ENCODE data around the gene PLPP4. TPM values are rescaled to one million over a fixed set of nuclear protein-coding genes. Genes with fewer than 3 reads are reported as not detected.

Gene PLPP4
- total and polyA plus RNA-seq, 2 of the 13 experiments (the other 11 are each of a cell fraction or from before 2014, with no cell fraction given) = not detected

- FAIRE-seq = no peak
- no peak for ATAC-seq
Observed at GRCh38 chr10:120634659-120635058, 177.6 kb downstream of the PLPP4 start.

More at GRCh38 chr10:120634659-120635058, 177.6 kb downstream of the PLPP4 start:
- in situ Hi-C loops (cut with HindIII; ENCODE audit: extremely low pct_ligation_motif_present, low pct_unique_long_range_greater_than_20kb) (no loop called here), intact Hi-C loops (cut with micrococcal nuclease; ENCODE audit: unreplicated experiment) (no loop called here)
- BruUV-seq (replicated peaks) = no TSS peak
- H2AFZ ChIP-seq (ENCODE audit: low read length) = no peak overlapping the region
- H3K4me3 ChIP-seq (replicated peaks in 1 of 3; ENCODE audit: insufficient read depth in 1 of 3, low read depth in 2 of 3, low read length in 3 of 3) = no peak overlapping the region
- DNase-seq (ENCODE audit: low spot score) = no peak
- H3K4me1 ChIP-seq (ENCODE audit: insufficient read depth, low read length) = no peaks in the 10 kb centered on the region
- no peaks in the 10 kb centered on the region for H3K79me2 ChIP-seq (ENCODE audit: insufficient read depth, low read length)
- no peaks in the 10 kb centered on the region for H3K9me3 ChIP-seq (ENCODE audit: low read length)
- no peak overlapping the region for H3K9ac ChIP-seq (ENCODE audit: insufficient read depth, low read depth, low read length)
- ChIA-PET POLR2A (no interaction called here), CTCF (ENCODE audit: low intra/inter-chr PET ratio, low total read pairs) (no interaction called here)
- no peak overlapping the region for H3K27ac ChIP-seq (ENCODE audit: extremely low read length, insufficient read depth, low read length)
- H4K20me1 ChIP-seq (ENCODE audit: insufficient read depth, low read length) = no peaks in the 10 kb centered on the region
- WGBS (ENCODE audit: low lambda C conversion rate) = 57% methylated on average over 12 of the region's 12 CpGs
- no peaks in the 10 kb centered on the region for H3K27me3 ChIP-seq (ENCODE audit: control insufficient read depth in 1 of 2, insufficient read depth in 2 of 2, low read length in 2 of 2)
- TF ChIP-seq ZNF737 (CRISPR knock-in tag; IDR thresholded peaks at IDR 0.05; ENCODE audit: borderline replicate concordance) = no peak
- TF ChIP-seq ZNF326 (CRISPR knock-in tag; IDR thresholded peaks at IDR 0.05; ENCODE audit: borderline replicate concordance) = no peak
- no peak for TF ChIP-seq KLF6 (CRISPR knock-in tag; IDR thresholded peaks at IDR 0.05)
- no peak for TF ChIP-seq CHCHD3 (CRISPR knock-in tag; IDR thresholded peaks at IDR 0.05)
- no peak for TF ChIP-seq ZNF790 (CRISPR knock-in tag; IDR thresholded peaks at IDR 0.05; ENCODE audit: borderline replicate concordance)
- TF ChIP-seq, protein P1, sequence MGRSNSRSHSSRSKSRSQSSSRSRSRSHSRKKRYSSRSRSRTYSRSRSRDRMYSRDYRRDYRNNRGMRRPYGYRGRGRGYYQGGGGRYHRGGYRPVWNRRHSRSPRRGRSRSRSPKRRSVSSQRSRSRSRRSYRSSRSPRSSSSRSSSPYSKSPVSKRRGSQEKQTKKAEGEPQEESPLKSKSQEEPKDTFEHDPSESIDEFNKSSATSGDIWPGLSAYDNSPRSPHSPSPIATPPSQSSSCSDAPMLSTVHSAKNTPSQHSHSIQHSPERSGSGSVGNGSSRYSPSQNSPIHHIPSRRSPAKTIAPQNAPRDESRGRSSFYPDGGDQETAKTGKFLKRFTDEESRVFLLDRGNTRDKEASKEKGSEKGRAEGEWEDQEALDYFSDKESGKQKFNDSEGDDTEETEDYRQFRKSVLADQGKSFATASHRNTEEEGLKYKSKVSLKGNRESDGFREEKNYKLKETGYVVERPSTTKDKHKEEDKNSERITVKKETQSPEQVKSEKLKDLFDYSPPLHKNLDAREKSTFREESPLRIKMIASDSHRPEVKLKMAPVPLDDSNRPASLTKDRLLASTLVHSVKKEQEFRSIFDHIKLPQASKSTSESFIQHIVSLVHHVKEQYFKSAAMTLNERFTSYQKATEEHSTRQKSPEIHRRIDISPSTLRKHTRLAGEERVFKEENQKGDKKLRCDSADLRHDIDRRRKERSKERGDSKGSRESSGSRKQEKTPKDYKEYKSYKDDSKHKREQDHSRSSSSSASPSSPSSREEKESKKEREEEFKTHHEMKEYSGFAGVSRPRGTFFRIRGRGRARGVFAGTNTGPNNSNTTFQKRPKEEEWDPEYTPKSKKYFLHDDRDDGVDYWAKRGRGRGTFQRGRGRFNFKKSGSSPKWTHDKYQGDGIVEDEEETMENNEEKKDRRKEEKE (IDR thresholded peaks at IDR 0.05) = no peak
- TF ChIP-seq ZNF292 (CRISPR knock-in tag; IDR thresholded peaks at IDR 0.05; ENCODE audit: borderline replicate concordance, low read depth) = no peak
- no peak for TF ChIP-seq ARID4A (CRISPR knock-in tag; IDR thresholded peaks at IDR 0.05; ENCODE audit: borderline replicate concordance)
- TF ChIP-seq RELA (CRISPR knock-in tag; IDR thresholded peaks at IDR 0.05) = no peak
- TF ChIP-seq AKAP8 (CRISPR knock-in tag; IDR thresholded peaks at IDR 0.05) = no peak
- TF ChIP-seq HNF4A (CRISPR knock-in tag; IDR thresholded peaks at IDR 0.05) = no peak
- no peak for TF ChIP-seq SMAD1 (CRISPR knock-in tag; IDR thresholded peaks at IDR 0.05; ENCODE audit: borderline replicate concordance, low read depth)
- TF ChIP-seq ZBTB2 (CRISPR knock-in tag; IDR thresholded peaks at IDR 0.05; ENCODE audit: low read depth) = no peak
- no peak for TF ChIP-seq FOXM1 (CRISPR knock-in tag; IDR thresholded peaks at IDR 0.05)
- TF ChIP-seq ZNF33A (CRISPR knock-in tag; IDR thresholded peaks at IDR 0.05; ENCODE audit: borderline replicate concordance) = no peak
- TF ChIP-seq ZBTB14 (CRISPR knock-in tag; IDR thresholded peaks at IDR 0.05) = no peak
- TF ChIP-seq ZNF720 (CRISPR knock-in tag; IDR thresholded peaks at IDR 0.05) = no peak
- no peaks in the 10 kb centered on the region for H3K36me3 ChIP-seq (replicated peaks in 1 of 2; ENCODE audit: control insufficient read depth in 1 of 2, insufficient read depth in 2 of 2, low read length in 2 of 2)
- H3K4me2 ChIP-seq (ENCODE audit: low read depth, low read length) = no peak overlapping the region

Measured in HepG2 (cell line).